ENCODE data around the gene BBS5.
"Not testable (repeated sequence)": the region's sequence is repeated elsewhere in the genome, so short reads cannot be mapped to it uniquely, and the experiment has no call there.

Gene BBS5

DNA sequence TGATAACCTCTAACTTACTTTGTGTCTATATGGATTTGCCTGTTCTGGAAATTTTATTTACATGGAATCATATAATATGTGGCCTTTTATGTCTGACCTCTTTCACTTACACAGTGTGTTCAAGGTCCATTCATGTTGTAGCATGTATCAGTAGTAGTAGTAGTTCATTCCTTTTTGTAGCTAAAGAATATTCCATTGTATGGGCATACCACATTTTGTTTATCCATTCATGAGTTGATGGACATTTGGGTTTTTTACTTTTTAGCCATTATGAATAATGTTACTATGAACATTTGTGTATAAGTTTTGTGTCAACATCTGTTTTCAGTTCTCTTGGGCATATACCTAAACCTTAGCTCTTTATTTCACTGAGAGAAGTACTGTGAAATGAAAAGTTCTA is 11.5 kb downstream of the BBS5 start:
- no peak for FAIRE-seq

DNA sequence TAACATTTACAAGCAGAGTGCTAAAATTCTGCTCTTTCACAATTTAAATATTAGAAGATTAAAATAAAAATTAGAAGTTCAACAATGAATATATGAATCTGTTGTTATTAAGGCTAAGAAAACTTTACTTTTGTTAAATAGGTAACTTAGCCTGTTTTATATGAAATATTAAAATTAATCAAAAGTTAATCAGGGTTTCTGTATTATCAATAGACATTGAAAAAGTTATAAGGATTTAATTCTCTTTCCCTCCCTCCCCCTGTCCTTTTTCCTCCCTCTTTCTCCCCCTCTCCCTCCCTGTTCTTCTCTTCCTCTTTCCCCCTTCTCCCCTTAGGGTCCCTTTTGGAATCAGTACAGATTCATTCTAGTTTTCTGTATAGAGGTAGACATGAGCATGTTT is 12.1 kb downstream of the BBS5 start:
- FAIRE-seq, result peak; percentile 23

DNA sequence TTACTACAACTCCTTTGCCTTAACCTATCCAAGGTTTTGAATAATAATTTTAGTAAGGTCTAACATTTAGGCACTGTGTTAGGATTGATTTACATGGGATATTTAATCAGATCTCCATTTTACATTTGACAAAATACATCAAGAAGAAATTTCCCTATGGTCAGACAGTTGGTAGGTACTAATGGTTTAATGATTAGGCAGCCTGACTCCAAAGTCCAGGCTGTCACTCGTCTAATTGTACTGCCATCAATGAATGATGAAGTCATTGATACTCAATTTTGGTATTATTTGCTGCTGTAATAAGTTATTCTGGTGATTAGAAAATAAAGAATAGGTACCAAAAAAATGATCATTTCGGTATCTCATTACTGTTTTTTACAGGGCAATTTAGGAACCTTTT is 14.1 kb downstream of the BBS5 start:
- FAIRE-seq, result no peak

DNA sequence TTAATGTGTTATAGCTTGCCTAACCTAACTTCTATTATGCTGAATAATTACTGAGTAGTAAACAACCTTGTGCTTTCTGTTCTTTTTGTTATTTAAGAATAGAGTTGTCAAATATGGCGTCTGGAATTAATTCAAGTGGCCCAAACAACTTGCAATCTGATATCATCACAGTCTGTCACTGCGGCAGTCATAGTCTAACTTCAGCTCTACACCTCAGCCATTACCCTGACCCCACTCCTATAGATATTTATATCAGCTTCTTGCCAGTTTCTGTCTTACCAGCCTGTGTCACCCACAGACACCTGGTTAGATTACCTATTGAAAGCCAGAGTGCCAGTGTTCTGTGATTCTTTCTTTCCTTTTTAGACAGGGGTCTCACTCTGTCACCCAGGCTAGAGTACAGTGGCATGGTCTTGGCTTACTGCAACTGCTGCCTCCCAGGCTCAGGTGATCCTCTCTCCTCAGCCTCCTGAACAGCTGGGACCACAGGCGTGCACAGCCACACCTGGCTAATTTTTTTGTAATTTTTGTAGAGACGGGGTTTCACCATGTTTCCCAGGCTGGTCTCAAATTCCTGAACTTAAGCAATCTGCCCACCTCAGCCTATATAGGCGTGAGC is 16.1 kb downstream of the BBS5 start:
- FAIRE-seq, result no peak

DNA sequence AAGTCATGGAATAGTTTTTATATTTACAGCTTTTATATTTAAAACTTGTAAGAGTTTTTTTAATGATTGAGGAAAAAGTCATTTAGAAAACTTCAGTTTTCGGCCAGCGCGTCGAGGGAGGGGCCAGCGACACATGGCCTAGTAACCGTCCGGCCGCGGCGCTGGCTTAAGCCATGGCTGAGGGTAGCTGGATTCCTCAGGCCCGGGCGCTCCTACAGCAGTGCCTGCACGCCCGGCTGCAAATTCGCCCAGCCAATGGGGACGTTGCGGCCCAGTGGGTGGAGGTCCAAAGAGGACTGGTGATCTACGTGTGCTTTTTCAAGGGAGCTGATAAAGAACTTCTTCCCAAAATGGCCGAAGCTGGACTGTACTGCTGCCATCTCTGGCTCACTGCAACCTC is 25.4 kb downstream of the BBS5 start:
- no peak for FAIRE-seq

DNA sequence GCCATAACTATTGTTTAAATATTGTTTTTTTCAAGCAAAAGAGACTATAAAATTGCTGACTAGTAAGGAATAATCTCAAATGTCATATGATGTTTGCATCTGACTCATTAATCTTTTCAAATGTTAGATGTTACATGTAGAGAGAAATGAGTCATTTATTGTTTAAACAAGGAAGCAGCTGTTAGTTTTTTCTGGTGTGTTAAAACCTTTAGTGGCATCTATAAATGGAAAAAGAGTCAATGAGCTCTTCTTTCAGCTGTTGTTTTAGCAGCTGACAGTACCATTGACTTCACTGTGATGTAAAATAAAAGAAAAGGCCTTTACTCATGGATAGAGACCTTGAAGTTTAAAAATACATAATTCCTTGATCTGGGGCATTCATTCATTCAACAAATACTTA is 28.4 kb downstream of the BBS5 start:
- no peak for FAIRE-seq

DNA sequence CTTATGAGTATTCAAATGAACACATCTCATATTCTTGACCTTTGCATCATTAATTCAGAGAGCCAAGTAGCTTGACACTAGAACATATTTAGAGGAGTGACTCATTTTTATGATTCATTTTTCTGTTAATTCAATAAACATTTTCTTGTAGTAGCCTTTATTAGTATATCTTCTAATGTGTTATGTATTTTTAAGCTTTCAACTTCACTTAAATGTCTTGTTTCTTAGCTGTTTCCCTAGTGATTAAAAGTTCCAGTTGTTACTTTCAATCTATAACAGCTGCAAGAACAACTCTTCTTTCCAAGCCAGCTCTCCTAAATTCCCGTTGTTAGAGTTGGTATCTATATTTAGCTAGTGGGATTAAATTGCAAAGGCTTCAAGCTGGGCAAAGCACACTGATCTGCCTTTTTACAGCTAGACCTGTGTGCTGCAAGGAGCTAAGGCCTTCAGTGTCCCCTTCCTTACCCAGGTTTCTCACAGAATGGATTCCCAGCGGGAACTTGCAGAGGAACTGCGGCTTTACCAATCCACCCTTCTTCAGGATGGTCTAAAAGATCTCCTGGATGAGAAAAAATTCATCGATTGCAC is 30.1 kb downstream of the BBS5 start, which contains the start of gene KLHL41:
KLHL41 (plus strand) TSS at position 405 of the 588 bp plus-strand sequence; CDS start at position 482, 77 bp downstream.
- no peak for FAIRE-seq

DNA sequence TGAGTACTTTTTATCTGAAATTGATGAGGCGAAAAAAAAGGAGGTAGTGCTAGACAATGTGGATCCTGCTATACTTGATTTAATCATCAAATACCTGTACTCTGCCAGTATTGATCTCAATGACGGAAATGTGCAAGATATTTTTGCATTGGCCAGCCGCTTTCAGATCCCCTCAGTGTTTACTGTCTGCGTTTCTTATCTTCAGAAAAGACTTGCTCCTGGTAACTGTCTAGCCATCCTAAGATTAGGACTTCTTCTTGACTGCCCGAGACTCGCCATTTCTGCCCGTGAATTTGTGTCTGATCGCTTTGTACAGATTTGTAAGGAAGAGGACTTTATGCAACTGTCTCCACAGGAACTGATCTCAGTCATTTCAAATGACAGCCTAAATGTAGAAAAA is 30.7 kb downstream of the BBS5 start:
- FAIRE-seq, result no peak

DNA sequence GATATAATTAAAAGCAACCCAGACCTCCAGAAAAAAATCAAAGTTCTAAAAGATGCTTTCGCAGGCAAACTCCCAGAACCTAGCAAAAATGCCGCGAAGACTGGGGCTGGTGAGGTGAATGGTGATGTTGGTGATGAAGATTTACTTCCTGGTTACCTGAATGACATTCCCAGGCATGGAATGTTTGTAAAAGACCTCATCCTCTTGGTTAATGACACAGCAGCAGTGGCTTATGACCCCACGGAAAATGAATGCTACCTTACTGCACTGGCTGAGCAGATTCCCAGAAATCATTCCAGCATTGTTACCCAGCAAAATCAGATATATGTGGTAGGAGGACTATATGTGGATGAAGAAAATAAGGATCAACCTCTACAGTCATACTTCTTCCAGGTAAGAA is 31.2 kb downstream of the BBS5 start:
- no peak for FAIRE-seq

DNA sequence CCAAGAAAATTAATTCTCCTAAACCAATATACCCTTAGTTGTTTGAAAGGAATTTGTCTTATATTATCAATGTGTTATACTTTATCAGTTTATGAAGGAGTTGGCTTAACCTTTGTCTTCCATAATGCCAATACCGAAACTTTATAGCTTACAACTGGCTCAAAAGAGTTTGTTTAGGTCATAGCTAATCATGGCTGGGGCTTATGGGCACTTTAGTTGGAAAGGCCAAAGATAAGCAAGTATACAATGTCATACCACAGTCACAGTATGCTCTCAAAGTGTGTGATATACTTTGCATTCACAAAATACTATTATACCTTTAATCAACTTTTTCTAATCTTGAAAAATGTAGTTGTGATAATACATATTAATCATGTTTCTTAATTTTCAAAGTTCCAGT is 32.5 kb downstream of the BBS5 start:
- FAIRE-seq, result no peak

DNA sequence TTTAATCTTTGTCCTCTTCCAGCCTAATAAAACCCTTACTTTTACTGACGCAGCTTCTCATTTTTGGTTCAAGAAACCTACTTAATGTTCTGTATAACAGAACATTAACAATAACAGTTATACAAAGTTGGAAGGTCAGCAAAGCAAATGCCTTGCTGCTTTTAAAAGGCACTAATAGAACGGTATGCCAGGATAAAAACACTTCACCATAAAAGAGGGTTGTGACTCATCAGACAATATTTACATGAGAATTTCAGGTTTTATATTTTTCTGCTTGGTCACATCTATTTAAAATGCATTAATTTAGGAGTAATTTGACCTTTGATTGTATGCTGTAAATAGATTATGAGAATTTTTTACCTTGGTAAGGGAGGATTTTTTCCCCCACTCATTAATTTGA is 33.2 kb downstream of the BBS5 start:
- no peak for FAIRE-seq

DNA sequence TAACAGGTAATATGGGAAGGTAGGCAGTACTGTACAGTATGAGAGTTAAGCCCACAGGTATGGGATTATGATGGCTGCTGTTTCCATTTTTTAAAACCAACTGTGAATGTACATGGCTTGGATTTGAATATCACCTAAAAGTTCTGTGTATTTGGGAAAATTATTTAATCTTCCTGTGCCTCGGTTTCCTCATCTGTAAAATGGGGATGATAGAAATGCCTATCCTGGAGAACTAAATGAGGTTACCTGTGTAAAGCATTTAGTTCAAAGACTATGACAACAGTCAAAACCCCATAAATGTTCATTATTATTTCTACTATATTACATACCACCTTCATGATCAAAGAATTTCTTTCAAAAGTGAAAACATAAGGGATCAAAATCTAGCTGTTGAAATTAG is 33.8 kb downstream of the BBS5 start:
- no peak for FAIRE-seq

DNA sequence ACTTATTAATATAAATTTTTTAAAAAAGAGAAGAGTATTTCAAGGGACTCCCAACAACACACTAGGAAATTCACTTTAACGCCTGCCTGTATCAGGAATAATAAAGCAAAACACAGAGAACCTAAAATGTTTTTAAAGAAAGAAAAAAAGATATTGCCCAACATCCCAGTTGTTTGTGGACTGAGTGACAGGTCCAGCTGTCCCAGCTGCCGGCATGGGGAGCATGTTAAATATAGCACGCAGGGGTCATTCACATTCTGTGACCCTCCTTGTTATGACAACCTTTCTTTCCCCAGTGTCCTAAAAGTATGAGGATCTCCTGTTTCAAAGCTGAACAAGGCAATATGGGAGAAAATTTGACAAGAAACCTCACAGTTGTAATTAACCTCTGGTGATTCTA is 34.6 kb downstream of the BBS5 start:
- FAIRE-seq, result no peak

DNA sequence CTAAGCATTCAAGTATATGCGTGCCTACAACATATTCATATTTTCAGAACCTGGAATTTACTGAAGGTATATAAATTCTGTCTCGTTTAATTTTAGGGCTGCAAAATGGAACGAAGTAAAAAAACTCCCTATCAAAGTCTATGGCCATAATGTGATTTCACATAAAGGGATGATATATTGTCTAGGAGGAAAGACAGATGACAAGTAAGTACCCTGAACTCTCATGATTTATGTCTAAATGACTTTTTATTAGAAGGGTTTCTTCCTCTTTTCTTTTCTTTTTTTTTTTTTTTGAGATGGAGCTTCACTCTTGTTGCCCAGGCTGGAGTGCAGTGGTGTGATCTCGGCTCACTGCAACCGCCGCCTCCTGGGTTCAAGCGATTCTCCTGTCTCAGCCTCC is 35.5 kb downstream of the BBS5 start:
- FAIRE-seq, result not testable (repeated sequence)

DNA sequence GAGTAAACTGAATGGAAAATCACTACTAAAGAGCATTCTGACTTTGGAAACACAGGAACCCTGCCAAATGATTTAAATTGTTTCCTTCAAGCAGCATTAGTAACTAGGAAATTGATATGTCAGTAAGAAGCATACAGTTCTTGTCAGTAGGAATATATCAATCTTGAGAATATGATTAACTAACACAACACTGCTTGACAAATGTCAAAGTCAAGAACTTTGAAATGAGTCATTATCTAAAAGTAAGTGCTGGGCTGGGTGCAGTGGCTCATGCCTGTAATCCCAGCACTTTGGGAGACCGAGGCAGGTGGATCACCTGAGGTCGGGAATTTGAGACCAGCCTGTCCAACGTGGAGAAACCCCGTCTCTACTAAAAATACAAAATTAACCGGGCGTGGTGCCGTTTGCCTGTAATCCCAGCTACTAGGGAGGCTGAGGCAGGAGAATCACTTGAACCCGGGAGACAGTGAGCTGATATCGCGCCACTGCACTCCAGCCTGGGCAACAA is 37.2 kb downstream of the BBS5 start:
- FAIRE-seq, result not testable (repeated sequence)

DNA sequence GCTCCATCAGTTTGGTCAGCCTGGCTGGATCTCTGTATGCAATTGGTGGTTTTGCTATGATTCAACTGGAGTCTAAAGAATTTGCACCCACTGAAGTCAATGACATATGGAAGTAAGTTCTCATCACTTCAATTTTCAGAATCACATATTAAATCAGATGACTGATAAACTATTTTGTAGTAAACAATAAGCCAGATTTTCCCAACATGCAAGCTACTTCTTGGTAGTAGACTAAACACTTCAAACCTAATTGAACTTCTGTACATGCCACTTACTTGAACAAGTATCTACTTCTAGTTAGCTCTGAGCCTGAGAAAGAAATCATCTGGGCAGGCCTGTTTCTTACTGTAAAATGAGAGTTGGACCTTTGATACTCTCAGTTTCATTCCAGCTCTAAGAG is 41.6 kb downstream of the BBS5 start:
- no peak for FAIRE-seq

DNA sequence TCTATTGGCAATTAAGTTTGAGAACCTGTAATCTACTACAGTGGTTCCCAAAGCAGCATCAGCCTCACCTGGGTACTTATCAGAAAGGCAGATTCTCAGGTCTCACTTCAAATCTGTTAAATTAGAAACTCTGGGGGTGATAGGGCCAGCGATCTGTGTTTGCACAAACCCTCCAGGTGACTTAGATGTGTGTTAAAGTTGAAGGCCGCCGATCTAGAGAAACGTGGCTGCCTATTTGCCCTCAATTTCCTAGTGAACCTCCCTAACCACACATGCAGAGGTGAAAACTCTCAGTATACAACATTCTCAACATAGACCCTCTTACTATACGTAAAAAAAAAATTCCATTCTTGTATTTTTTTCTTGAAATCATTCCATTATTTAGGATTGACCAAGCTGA is 44.4 kb downstream of the BBS5 start:
- no peak for FAIRE-seq

DNA sequence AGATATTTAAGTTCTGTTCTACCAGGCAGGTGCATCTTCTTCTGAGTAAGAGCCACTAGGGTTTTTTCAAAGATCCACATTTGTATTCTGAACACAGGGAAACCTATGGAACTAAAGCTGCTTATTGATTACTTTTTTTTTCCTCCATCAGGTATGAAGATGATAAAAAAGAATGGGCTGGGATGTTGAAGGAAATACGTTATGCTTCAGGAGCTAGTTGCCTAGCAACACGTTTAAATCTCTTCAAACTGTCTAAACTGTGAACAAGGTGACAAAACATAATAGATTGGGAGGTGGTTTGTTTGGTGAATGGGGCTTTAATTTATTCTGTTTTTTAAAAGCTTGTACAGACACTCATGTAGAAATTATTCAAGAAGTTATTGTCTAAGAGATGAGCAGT is 46.1 kb downstream of the BBS5 start:
- FAIRE-seq, result no peak

DNA sequence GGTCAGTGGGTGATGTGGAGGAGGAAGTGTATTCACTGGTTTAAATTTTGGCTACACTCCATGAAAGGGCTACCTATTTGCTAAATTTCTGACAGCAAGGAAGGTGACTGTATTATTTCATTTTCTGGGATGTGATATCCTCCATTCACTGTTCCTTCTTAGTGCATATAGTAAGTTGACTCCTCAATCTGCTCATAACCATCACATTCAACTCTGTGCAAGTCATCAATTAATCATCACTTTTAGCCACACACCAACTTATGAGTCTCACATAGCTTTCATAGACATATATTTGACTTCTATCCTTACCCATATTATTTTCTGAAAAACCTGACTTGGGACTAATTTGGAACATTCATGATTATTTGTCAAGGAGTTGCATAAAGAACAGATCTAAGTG is 47.2 kb downstream of the BBS5 start:
- FAIRE-seq, result no peak

DNA sequence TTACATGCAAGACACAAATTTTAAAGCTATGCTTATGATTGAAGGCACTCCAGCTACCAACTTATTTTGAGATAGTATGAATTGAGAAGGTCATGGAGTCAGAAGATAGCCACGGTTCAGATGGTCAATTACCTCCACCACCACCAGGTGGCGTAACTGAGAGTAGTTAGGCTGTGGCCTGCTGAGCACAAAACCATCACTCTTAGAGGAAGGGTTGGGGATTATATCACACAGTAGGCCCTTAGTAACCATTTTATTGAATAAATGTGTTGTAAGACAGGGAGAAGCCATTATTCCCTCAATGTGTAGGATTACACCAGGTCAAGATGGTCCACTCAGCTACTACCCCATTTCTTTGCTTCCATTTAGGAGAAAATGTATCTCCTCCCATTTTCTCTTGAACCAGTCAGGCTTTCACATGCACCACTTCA is 49.0 kb downstream of the BBS5 start:
- FAIRE-seq, result peak; percentile 80

DNA sequence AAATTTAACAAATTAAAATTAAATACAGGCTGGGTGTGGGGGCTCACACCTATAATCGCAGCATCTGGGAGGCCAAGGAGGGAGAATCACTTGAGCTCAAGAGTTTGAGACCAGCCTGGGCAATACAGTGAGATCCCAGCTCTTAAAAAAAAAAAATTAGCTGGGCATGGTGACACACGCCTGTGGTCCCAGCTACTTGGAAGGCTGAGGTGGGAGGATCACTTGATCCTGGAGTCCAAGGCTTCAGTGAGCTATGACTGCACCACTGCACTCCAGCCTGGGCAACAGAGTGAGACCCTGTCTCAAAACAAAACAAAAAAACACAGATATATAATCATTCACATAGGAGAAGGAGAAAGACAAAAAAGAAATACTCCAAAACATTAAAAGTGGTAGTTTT is 60.2 kb downstream of the BBS5 start:
- not testable (repeated sequence) for FAIRE-seq

DNA sequence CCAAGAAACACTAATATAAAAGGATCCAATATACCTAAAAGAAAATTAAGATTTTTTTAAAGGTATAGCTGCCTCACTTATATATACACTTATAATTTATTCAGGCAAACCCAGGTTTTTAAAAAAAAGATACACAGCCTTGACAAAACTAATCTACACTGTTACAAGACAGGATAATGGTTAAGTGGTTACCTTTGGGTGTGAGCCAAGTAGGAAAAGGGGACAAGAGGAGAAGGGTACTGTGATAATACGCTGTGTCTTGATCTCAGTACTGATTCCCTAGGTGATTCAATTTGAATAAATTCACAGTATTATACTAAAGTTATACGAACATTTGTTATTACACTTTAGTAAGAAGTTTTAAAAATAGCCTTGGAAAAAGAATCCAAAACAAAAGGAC is 60.9 kb downstream of the BBS5 start:
- no peak for FAIRE-seq

DNA sequence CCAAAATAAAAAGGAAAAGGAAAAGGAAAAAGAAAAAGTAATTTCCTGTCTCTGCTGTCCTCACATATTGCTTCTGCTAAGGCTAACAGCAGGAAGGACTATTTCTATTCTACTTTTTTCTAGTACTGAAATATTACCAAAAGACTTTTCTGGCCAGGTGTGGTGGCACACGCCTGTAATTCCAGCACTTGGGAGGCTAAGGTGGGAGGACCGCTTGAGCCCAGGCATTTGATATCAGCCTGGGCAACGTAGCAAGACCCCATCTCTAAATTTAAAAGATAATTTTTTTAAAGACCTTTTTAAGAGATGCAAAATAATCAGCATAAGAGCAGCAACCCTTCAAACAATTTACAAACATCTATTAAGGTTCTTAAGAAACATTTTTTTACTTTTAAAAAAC is 63.1 kb downstream of the BBS5 start:
- FAIRE-seq, result no peak

DNA sequence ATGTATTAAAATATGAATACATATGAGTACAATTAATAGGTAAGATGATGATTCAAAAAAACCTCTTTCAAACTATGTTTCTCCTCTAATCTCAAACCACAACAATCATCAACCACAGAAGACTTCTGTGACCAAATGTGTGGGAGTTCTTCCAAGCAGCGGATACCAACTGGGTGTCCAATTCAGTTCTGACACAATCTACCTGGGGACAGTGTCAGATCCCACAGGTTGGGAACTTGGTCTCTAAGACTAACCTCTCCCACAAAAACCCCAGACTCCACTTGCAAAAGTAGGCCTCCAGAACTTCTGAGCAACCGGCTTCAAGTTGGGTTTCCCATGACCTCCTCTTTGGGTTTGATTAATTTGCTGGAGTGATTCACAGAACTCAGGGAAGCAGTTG is 67.5 kb downstream of the BBS5 start:
- FAIRE-seq, result no peak
